DOHH2 (cell line): ENCODE results near the gene USE1.

Experiments
- EZH2phosphoT487 ChIP-seq: fragments of 200-600 bp; sonication (generic); IDR thresholded peaks from 2 replicates; pipeline ENCODE4 v1.6.1; 2017; ENCODE audit warnings: borderline replicate concordance, mild to moderate bottlenecking, antibody characterized with exemption, low read length, moderate library complexity, mixed read lengths
- TF ChIP-seq, protein P1 (sequence below): fragments of 200-600 bp; sonication (generic); IDR thresholded peaks from one replicate; pipeline ENCODE4 v1.5.1; 2014; ENCODE audit warnings: antibody characterized with exemption, mild to moderate bottlenecking, low read depth, low read length; ENCODE audit not compliant: poor library complexity, severe bottlenecking

DNA sequence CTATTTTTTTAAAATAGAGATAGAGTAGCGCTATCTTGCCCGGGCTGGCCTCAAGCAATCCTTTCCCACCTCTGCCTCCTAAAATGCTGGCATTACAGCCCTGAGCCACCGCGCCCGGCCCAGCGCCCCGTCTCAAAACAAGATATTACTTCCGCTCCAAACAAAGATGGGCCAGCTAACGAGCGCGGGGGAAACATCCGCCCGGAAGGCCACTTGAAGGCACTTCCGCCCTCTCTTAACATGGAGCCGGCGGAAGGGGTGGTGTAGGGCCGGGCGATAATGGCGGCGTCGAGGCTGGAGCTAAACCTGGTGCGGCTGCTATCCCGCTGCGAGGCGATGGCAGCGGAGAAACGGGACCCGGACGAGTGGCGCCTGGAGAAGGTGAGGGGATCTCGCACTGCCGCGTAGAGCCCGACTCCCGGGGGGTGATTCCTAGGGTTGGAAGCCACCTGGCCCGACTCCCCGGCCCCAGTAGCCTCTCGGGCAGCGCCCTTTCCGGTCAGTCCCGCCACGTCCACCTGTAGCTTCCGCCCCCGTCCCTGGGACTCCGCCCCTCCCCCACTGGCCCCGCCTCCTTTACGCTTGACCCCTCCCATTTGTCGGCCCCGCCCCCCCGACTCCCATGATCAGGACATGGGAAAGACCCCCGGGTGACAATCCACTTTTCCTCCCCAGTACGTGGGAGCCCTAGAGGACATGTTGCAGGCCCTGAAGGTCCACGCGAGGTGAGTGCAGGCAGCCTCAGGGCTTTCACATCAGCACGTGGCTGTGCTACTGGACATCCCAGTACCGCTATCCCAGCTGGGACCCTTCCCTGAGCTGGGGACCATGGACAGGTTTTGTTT is at the start of gene USE1:
- TF ChIP-seq, protein P1, sequence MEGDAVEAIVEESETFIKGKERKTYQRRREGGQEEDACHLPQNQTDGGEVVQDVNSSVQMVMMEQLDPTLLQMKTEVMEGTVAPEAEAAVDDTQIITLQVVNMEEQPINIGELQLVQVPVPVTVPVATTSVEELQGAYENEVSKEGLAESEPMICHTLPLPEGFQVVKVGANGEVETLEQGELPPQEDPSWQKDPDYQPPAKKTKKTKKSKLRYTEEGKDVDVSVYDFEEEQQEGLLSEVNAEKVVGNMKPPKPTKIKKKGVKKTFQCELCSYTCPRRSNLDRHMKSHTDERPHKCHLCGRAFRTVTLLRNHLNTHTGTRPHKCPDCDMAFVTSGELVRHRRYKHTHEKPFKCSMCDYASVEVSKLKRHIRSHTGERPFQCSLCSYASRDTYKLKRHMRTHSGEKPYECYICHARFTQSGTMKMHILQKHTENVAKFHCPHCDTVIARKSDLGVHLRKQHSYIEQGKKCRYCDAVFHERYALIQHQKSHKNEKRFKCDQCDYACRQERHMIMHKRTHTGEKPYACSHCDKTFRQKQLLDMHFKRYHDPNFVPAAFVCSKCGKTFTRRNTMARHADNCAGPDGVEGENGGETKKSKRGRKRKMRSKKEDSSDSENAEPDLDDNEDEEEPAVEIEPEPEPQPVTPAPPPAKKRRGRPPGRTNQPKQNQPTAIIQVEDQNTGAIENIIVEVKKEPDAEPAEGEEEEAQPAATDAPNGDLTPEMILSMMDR: no peak
- no peak for TF ChIP-seq EZH2phosphoT487
